Muscle layer of colon (tissue), 2 donors: ENCODE results near the gene N4BP2L2.

ENCODE experiments used
- H3K27ac ChIP-seq: one replicate; pipeline ENCODE4 v1.7.0; 2013; ENCODE audit warnings: low read depth, mild to moderate bottlenecking, low read length, moderate library complexity
- H3K27me3 ChIP-seq, 2 donors: one replicate each; pipeline ENCODE4 v1.7.0; 2013; ENCODE audit warnings: low read length in 2 of 2, mild to moderate bottlenecking in 2 of 2; ENCODE audit not compliant: insufficient read depth in 2 of 2, control insufficient read depth in 1 of 2
- H3K36me3 ChIP-seq: one replicate; pipeline ENCODE4 v1.7.0; 2013; ENCODE audit warnings: mild to moderate bottlenecking, low read length; ENCODE audit not compliant: insufficient read depth
- H3K4me1 ChIP-seq: one replicate; pipeline ENCODE4 v1.7.0; 2013; ENCODE audit warnings: mild to moderate bottlenecking, low read length; ENCODE audit not compliant: insufficient read depth
- H3K4me3 ChIP-seq, 2 donors: one replicate each; pipeline ENCODE4 v1.7.0; 2013; ENCODE audit warnings: low read length in 2 of 2, low read depth in 1 of 2, mild to moderate bottlenecking in 1 of 2, moderate library complexity in 1 of 2
- H3K9ac ChIP-seq: one replicate; pipeline ENCODE4 v1.7.0; 2013; ENCODE audit warnings: low read length
- H3K9me3 ChIP-seq: one replicate; pipeline ENCODE4 v1.7.0; 2013; ENCODE audit warnings: mild to moderate bottlenecking, low read length
- donor health status: abdominal sarcoma.
- donor health status: Adenocarcinoma of cecum.

N4BP2L2 gene

GRCh38 chr13:32527151-32527550 lies 11.4 kb downstream of the N4BP2L2 start:
- Histone ChIP-seq H3K4me3 (no peak overlapping the region), H3K27ac (no peak overlapping the region), H3K36me3 (no peaks in the 10 kb centered on the region), H3K4me1 (peaks cover 30% of the 10 kb centered on the region), H3K27me3 (no peaks in the 10 kb centered on the region), H3K9me3 (no peaks in the 10 kb centered on the region), H3K9ac (no peak overlapping the region)

- H3K36me3 ChIP-seq, result peaks cover 5% of the 10 kb centered on the region
- H3K4me3 ChIP-seq, result no peak overlapping the region
- no peaks in the 10 kb centered on the region for H3K9me3 ChIP-seq
- peaks cover 16% of the 10 kb centered on the region for H3K4me1 ChIP-seq
- no peaks in the 10 kb centered on the region for H3K27me3 ChIP-seq
- no peak overlapping the region for H3K27ac ChIP-seq
- H3K9ac ChIP-seq, result no peak overlapping the region
Measured at GRCh38 chr13:32525766-32526165, 12.8 kb downstream of the N4BP2L2 start.

- no peaks in the 10 kb centered on the region for H3K9me3 ChIP-seq
- no peaks in the 10 kb centered on the region for H3K27me3 ChIP-seq
- no peak overlapping the region for H3K4me3 ChIP-seq
- no peaks in the 10 kb centered on the region for H3K4me1 ChIP-seq
- peaks cover 23% of the 10 kb centered on the region for H3K36me3 ChIP-seq
- H3K9ac ChIP-seq, result no peak overlapping the region
- no peak overlapping the region for H3K27ac ChIP-seq
Measured at GRCh38 chr13:32515246-32515645, 23.3 kb downstream of the N4BP2L2 start.

- no peak overlapping the region for H3K27ac ChIP-seq
- H3K36me3 ChIP-seq, result peaks cover 14% of the 10 kb centered on the region
- no peaks in the 10 kb centered on the region for H3K9me3 ChIP-seq
- H3K27me3 ChIP-seq, result no peaks in the 10 kb centered on the region
- H3K4me1 ChIP-seq, result no peaks in the 10 kb centered on the region
- H3K9ac ChIP-seq, result no peak overlapping the region
- H3K4me3 ChIP-seq, result no peak overlapping the region
Measured at GRCh38 chr13:32511482-32511881, 27.1 kb downstream of the N4BP2L2 start.

DNA sequence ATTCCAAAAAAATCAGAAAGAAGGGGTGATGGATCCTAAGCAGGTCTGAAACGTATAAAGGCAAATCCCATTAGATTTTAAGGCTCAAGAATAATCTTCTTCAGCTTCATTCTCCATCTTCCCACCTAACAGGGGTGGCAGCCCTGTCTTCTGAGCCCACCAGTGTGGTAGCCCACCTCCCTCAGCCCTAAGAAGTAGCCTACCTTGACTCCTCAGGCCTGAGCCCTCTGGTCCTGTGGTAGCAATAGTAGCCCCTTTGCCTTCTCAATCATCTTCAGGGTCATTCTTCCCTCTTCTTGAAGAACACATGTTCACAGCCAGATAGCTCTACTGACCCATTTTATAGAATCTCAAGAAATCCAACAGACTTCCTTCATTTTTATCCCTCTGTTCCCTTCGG lies 33.7 kb downstream of the N4BP2L2 start:
- Histone ChIP-seq H3K9me3 (no peaks in the 10 kb centered on the region), H3K27ac (no peak overlapping the region), H3K27me3 (no peaks in the 10 kb centered on the region), H3K4me1 (no peaks in the 10 kb centered on the region), H3K4me3 (no peak overlapping the region), H3K9ac (no peak overlapping the region), H3K36me3 (peaks cover 15% of the 10 kb centered on the region)

GRCh38 chr13:32504263-32504662 lies 34.3 kb downstream of the N4BP2L2 start:
- Histone ChIP-seq H3K4me3 (no peak overlapping the region), H3K9ac (no peak overlapping the region), H3K27me3 (no peaks in the 10 kb centered on the region), H3K9me3 (no peaks in the 10 kb centered on the region), H3K36me3 (peaks cover 15% of the 10 kb centered on the region), H3K27ac (no peak overlapping the region), H3K4me1 (no peaks in the 10 kb centered on the region)

GRCh38 chr13:32503727-32504126 lies 34.9 kb downstream of the N4BP2L2 start:
- no peak overlapping the region for H3K9ac ChIP-seq
- H3K36me3 ChIP-seq, result peaks cover 15% of the 10 kb centered on the region
- no peak overlapping the region for H3K27ac ChIP-seq

DNA sequence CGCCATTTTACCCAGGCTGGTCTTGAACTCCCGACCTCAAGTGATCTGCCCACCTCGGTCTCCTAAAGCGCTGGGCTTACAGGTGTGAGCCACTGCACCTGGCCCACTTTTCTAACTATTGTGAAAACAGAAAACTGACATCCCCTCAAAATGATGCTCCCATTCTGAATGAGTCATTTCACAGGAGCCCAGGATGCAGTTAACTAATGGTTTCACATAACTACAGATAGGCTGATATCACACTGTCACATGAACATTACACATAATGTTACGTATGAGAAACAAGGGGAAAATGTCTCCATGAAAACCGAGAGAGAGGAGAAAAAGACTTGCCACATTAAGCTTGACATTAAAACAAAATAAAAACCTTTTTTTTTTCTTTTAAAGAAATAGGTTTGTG lies 37.5 kb downstream of the N4BP2L2 start:
- Histone ChIP-seq H3K36me3 (no peaks in the 10 kb centered on the region), H3K27me3 (no peaks in the 10 kb centered on the region), H3K4me3 (no peak overlapping the region), H3K27ac (no peak overlapping the region), H3K4me1 (no peaks in the 10 kb centered on the region), H3K9ac (no peak overlapping the region), H3K9me3 (no peaks in the 10 kb centered on the region)

More at GRCh38 chr13:32503727-32504126, 34.9 kb downstream of the N4BP2L2 start:
- no peak overlapping the region for H3K4me3 ChIP-seq
- H3K4me1 ChIP-seq, result no peaks in the 10 kb centered on the region
- H3K9me3 ChIP-seq, result no peaks in the 10 kb centered on the region
- no peaks in the 10 kb centered on the region for H3K27me3 ChIP-seq

GRCh38 chr13:32499538-32500210 lies 38.9 kb downstream of the N4BP2L2 start:
- H3K9me3 ChIP-seq, result no peaks in the 10 kb centered on the region
- H3K9ac ChIP-seq, result no peak overlapping the region
- H3K4me3 ChIP-seq, result no peak overlapping the region
- H3K4me1 ChIP-seq, result no peaks in the 10 kb centered on the region
- H3K27me3 ChIP-seq, result no peaks in the 10 kb centered on the region
- no peaks in the 10 kb centered on the region for H3K36me3 ChIP-seq
- H3K27ac ChIP-seq, result no peak overlapping the region

DNA sequence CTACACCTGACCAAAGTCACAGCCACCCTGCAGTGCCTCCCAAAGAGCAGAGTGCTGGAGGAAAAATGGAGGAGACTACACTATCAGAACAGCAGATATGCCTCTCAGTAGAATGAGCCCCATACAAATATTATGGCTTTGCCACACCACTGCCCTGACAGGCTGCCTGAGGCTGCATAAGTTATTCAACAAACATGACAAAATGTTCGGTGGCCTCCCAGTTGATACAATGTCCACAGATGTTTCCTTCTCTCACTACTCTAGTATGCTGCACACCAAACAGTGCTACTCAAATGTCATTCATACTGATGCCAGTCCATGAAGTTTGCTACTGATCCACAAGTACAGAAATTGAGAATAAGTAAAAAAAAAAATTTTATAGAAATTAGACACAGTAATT lies 41.0 kb downstream of the N4BP2L2 start:
- Histone ChIP-seq H3K27me3 (no peaks in the 10 kb centered on the region), H3K4me1 (no peaks in the 10 kb centered on the region), H3K4me3 (no peak overlapping the region), H3K36me3 (no peaks in the 10 kb centered on the region), H3K9me3 (no peaks in the 10 kb centered on the region), H3K27ac (no peak overlapping the region), H3K9ac (no peak overlapping the region)

DNA sequence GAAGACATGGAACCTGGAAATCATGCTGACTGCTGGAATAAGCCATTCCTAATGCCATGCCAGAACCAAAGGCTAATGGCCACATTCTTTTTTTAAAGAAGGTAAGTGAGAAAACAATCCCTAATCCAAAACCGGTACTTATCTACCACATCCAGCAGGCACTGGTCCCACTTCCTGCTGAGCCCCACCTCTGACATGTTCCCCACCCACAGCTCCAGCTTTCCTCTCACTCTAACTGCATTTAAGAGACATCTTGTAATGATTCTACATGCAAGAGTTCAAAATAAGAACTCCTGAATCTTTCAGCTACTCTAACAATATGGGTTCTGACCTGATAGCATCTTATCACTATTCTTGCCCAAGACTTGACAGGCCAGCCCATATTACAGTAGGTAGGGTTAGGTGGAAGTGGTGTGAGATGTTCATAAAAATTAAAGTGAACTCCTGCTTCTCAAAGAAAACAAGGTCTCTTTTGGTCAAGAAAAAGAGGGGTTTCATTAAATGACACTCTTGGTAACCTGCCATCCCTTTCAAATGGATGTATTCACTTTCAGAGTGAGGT lies 41.9 kb downstream of the N4BP2L2 start:
- Histone ChIP-seq H3K27ac (no peak overlapping the region), H3K27me3 (no peaks in the 10 kb centered on the region), H3K4me1 (no peaks in the 10 kb centered on the region), H3K9me3 (no peaks in the 10 kb centered on the region), H3K36me3 (no peaks in the 10 kb centered on the region), H3K4me3 (no peak overlapping the region), H3K9ac (no peak overlapping the region)

GRCh38 chr13:32495841-32496240 lies 42.8 kb downstream of the N4BP2L2 start:
- no peaks in the 10 kb centered on the region for H3K36me3 ChIP-seq
- no peaks in the 10 kb centered on the region for H3K27me3 ChIP-seq
- no peaks in the 10 kb centered on the region for H3K9me3 ChIP-seq
- no peaks in the 10 kb centered on the region for H3K4me1 ChIP-seq
- H3K27ac ChIP-seq, result no peak overlapping the region
- H3K9ac ChIP-seq, result no peak overlapping the region
- no peak overlapping the region for H3K4me3 ChIP-seq
